ENCODE data around the gene LRRC47. TPM values are rescaled to one million over a fixed set of nuclear protein-coding genes. Genes with fewer than 3 reads are reported as not detected.

LRRC47 gene
- polyA plus RNA-seq, 1 experiment, result 37.1 TPM

- no peak overlapping the region for H3K27ac ChIP-seq (ENCODE audit: low read depth, low read length)
- H3K27me3 ChIP-seq (ENCODE audit: control insufficient read depth, insufficient read depth, low read length), result no peaks in the 10 kb centered on the region
- no peak overlapping the region for H3K4me3 ChIP-seq (ENCODE audit: low read depth, low read length)
- no peaks in the 10 kb centered on the region; the same call in 1 of the 2 replicates for H3K9me3 ChIP-seq (ENCODE audit: control insufficient read depth, insufficient read depth, low read length)
- ChIA-PET CTCF (no interaction called here), POLR2A (no interaction called here)
- DNase-seq (ENCODE audit: low read depth, low spot score), result no peak
- TF ChIP-seq, protein P1, sequence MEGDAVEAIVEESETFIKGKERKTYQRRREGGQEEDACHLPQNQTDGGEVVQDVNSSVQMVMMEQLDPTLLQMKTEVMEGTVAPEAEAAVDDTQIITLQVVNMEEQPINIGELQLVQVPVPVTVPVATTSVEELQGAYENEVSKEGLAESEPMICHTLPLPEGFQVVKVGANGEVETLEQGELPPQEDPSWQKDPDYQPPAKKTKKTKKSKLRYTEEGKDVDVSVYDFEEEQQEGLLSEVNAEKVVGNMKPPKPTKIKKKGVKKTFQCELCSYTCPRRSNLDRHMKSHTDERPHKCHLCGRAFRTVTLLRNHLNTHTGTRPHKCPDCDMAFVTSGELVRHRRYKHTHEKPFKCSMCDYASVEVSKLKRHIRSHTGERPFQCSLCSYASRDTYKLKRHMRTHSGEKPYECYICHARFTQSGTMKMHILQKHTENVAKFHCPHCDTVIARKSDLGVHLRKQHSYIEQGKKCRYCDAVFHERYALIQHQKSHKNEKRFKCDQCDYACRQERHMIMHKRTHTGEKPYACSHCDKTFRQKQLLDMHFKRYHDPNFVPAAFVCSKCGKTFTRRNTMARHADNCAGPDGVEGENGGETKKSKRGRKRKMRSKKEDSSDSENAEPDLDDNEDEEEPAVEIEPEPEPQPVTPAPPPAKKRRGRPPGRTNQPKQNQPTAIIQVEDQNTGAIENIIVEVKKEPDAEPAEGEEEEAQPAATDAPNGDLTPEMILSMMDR (IDR thresholded peaks at IDR 0.05; ENCODE audit: low read depth, low read length), result no peak
Observed at GRCh38 chr1:3817138-3817740, 20.9 kb upstream of the LRRC47 start.

GRCh38 chr1:3816331-3817137, 20.2 kb upstream of the LRRC47 start:
- Histone ChIP-seq H3K4me3 (ENCODE audit: low read depth, low read length) (no peak overlapping the region), H3K27ac (ENCODE audit: low read depth, low read length) (no peak overlapping the region), H3K9me3 (ENCODE audit: control insufficient read depth, insufficient read depth, low read length) (no peaks in the 10 kb centered on the region; the same call in 1 of the 2 replicates), H3K27me3 (ENCODE audit: control insufficient read depth, insufficient read depth, low read length) (no peaks in the 10 kb centered on the region)
- ChIA-PET POLR2A (no interaction called here), CTCF (no interaction called here)
- TF ChIP-seq, protein P1 (IDR thresholded peaks at IDR 0.05; ENCODE audit: low read depth, low read length), result no peak
- no peak for DNase-seq (ENCODE audit: low read depth, low spot score)

DNA sequence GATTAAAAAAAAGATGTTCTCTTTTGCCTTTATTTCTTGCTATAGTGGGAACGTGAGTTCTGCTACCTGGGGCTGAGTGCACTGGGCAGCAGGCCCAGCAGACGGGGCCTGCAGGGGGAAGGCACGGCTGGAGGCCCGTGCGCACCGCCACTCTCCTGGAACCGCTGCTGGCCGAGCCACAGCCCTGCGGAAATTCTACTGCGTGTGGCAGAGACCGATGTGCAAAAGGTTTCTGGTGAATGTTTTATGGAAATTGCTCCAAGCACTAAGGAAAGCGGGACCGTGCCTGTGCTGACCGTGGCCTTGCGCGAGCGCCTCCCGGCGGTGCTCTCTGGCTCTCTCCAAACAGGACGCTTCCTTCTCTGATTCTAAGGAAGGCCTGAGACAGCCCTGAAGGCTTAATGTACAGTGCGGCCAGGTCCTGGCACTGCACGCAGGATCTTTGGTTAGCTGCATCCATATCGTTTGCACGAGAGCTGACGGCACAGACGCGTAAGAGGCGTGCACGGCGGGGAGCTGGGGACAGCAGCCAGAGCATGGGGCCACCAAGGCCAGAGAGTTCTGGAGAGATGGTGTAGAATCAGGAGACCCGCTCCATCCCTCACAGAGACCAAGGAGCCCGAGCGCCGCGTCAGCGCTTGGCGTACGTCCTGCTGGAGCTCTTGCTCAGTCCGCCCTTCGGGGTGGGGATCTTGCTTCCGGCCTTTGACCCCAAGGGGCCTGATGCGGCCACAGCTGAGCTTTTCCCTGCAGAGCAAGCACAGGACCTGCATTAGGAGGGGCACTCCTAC, 18.7 kb upstream of the LRRC47 start:
- ChIA-PET POLR2A (no interaction called here), CTCF (interaction anchor here (1.0 kb wide), 1 partner anchor 362 kb away, joined by 3 read pairs; no protein-coding TSS in a partner anchor)
- H3K4me3 ChIP-seq (ENCODE audit: low read depth, low read length), result no peak overlapping the region
- H3K27me3 ChIP-seq (ENCODE audit: control insufficient read depth, insufficient read depth, low read length), result no peaks in the 10 kb centered on the region
- TF ChIP-seq, protein P1 (IDR thresholded peaks at IDR 0.05; ENCODE audit: low read depth, low read length), result no peak
- H3K9me3 ChIP-seq (ENCODE audit: control insufficient read depth, insufficient read depth, low read length), result no peaks in the 10 kb centered on the region; the same call in 1 of the 2 replicates
- no peak for DNase-seq (ENCODE audit: low read depth, low spot score)
- H3K27ac ChIP-seq (ENCODE audit: low read depth, low read length), result no peak overlapping the region

- DNase-seq (ENCODE audit: low read depth, low spot score), result no peak
- H3K27ac ChIP-seq (ENCODE audit: low read depth, low read length), result no peak overlapping the region
- ChIA-PET CTCF (interaction anchor here (1.0 kb wide), 1 partner anchor 362 kb away, joined by 3 read pairs; no protein-coding TSS in a partner anchor), POLR2A (no interaction called here)
- no peak overlapping the region for H3K4me3 ChIP-seq (ENCODE audit: low read depth, low read length)
- no peaks in the 10 kb centered on the region for H3K27me3 ChIP-seq (ENCODE audit: control insufficient read depth, insufficient read depth, low read length)
- TF ChIP-seq, protein P1 (IDR thresholded peaks at IDR 0.05; ENCODE audit: low read depth, low read length), result no peak
- H3K9me3 ChIP-seq (ENCODE audit: control insufficient read depth, insufficient read depth, low read length), result no peaks in the 10 kb centered on the region; the same call in 1 of the 2 replicates
Observed at GRCh38 chr1:3814065-3814464, 17.8 kb upstream of the LRRC47 start.

Measured in AG04450 (cell line).